SK-N-SH treated with all-trans-retinoic acid at 6 μM for 48 hours (cell line): ENCODE data around the gene KLHL29.

Experiments used
- BACH2 ChIP-seq: fragments of 250-450 bp; sonication (Bioruptor Pico); IDR thresholded peaks from 2 replicates; pipeline ENCODE4 v1.9.0; 2021; ENCODE audit warnings: mild to moderate bottlenecking, borderline replicate concordance
- CSDC2 ChIP-seq: fragments of 250-450 bp; sonication (Bioruptor Pico); IDR thresholded peaks from 2 replicates; pipeline ENCODE4 v1.5.0; 2020; ENCODE audit warnings: mild to moderate bottlenecking, moderate library complexity
- PATZ1 ChIP-seq: fragments of 250-450 bp; sonication (Bioruptor Pico); IDR thresholded peaks from 2 replicates; pipeline ENCODE4 v1.8.0; 2020; ENCODE audit warnings: mild to moderate bottlenecking, moderate library complexity, borderline replicate concordance
- RARB ChIP-seq: fragments of 250-450 bp; sonication (Bioruptor Pico); IDR thresholded peaks from 2 replicates; pipeline ENCODE4 v1.8.0; 2021; ENCODE audit warnings: mild to moderate bottlenecking, moderate library complexity
- TOX ChIP-seq: fragments of 250-450 bp; sonication (Bioruptor Pico); IDR thresholded peaks from 2 replicates; pipeline ENCODE4 v1.8.0; 2021; ENCODE audit warnings: mild to moderate bottlenecking, moderate library complexity, borderline replicate concordance
- TSHZ2 ChIP-seq: fragments of 250-450 bp; sonication (Bioruptor Pico); IDR thresholded peaks from 2 replicates; pipeline ENCODE4 v1.5.0; 2020; ENCODE audit warnings: mild to moderate bottlenecking, moderate library complexity
- ZC3H10 ChIP-seq: fragments of 250-450 bp; sonication (Bioruptor Pico); IDR thresholded peaks from 2 replicates; pipeline ENCODE4 v1.5.1; 2021; ENCODE audit warnings: mild to moderate bottlenecking, moderate library complexity
- ZFP3 ChIP-seq: fragments of 250-450 bp; sonication (Bioruptor Pico); IDR thresholded peaks from 2 replicates; pipeline ENCODE4 v1.5.0; 2020; ENCODE audit warnings: mild to moderate bottlenecking, moderate library complexity
- ZFP30 ChIP-seq: fragments of 450-650 bp; formaldehyde crosslinking; IDR thresholded peaks from 2 replicates; pipeline ENCODE4 v1.5.0; 2022; ENCODE audit warnings: mild to moderate bottlenecking, moderate library complexity
- ZNF70 ChIP-seq: fragments of 450-650 bp; formaldehyde crosslinking; IDR thresholded peaks from 2 replicates; pipeline ENCODE4 v1.5.0; 2020; ENCODE audit warnings: mild to moderate bottlenecking, moderate library complexity
- ZNF8 ChIP-seq: fragments of 450-650 bp; formaldehyde crosslinking; IDR thresholded peaks from 2 replicates; pipeline ENCODE4 v1.5.0; 2020; ENCODE audit warnings: mild to moderate bottlenecking, moderate library complexity

GRCh38 chr2:23712756-23713151, 327.8 kb downstream of the KLHL29 start:
- TF ChIP-seq BACH2 (CRISPR knock-in tag) (no peak), ZC3H10 (CRISPR knock-in tag) (no peak), TSHZ2 (CRISPR knock-in tag) (no peak), ZNF8 (CRISPR knock-in tag) (no peak), TOX (no peak), ZNF70 (CRISPR knock-in tag) (no peak), ZFP30 (no peak), RARB (CRISPR knock-in tag) (no peak), PATZ1 (CRISPR knock-in tag) (no peak), CSDC2 (CRISPR knock-in tag) (no peak), ZFP3 (CRISPR knock-in tag) (no peak)
